ENCODE data around the gene FZD7.

The FZD7 gene

DNA sequence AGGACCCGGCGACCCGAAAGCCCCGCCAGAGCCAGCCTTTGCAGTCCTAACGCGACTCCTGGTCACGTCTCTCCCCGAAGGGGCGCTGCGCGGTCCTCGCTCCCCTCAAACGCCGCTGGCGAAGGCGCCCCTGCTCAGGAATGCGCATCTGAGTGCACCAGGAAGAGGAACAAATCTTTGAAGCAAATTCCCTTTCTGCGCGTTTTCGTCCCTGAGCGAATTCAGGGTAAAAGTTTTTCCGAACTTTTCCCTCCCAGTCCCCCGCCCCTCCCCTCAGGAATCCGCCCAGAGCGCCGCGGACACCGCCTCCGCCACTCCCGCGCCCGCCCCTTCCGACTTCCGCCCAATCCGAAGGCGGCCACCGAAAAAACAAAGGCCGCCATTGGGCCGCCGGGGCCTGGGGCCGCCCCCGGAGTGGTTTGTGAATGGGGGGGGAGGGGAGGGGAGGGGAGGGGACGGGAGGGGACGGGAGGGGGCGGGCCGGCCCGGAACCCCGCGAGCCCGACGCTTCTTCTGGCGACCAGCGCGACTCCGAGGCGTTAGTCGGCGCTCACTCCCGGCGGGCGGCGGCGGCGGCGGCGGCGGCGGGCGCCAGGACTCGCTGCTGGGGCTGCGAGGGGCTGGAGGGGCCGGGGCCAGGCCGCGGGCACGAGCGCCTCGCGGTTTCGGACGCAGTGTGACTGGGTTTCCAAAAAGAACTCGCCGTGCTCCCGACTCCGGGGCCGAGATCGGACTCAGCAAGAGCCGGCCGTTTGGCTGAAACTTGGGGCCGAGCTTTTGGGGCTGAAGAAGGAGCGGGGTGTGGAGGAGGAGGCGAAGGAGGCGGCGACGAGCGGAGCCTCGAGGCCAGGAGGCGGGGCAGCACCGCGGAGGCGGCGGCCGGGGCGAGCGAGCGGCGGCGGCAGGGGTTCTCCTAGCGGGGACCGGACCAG, at the start of gene FZD7:
Gene FZD7, plus strand, starts transcription at position 539 of the 932 bp plus-strand sequence. CDS start 793 bp downstream, outside the sequence.
- peak; percentile 83 for DNase-seq (ENCODE audit: low spot score)

- no peak for DNase-seq (ENCODE audit: low spot score)
These were observed 49.3 kb upstream of the FZD7 start for GRCh38 chr2:201984333-201984732.

GRCh38 chr2:201984800-201985525, 48.7 kb upstream of the FZD7 start:
- no peak for DNase-seq (ENCODE audit: low spot score)

DNA sequence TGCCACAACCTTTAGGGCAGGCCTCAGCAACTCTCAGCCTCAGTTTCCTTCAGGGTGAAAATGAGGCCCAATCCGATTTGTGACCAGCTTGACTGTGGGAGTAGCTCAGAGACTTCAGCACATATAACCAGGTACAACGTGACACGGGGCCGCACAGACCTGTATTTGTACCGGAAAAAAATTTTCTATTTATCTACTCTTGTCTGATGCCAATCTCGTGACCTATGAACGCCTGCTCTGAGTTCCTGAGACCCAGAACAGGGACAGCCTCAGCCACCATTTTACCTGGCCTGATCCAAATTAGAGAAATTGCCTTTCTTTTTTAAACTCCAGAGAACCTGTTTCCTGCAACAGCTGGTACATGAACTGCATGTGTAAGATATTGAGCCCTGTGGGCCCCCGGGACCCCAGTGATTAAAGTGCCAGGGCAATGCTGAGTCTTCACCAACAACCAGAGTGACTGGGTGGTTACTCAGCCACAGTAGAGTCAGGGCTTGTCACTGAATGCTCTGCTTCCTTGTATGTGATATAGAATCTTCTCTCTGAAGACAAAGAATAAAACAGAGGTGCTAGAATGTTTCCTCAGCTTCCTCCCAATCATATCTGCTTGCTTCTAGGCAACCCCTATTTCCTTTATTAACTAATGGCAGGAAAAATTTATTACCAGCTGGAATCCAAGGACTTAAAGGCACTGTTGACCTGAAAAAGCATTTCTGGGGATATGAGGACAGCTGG, 47.8 kb upstream of the FZD7 start:
- no peak for DNase-seq (ENCODE audit: low spot score)

DNA sequence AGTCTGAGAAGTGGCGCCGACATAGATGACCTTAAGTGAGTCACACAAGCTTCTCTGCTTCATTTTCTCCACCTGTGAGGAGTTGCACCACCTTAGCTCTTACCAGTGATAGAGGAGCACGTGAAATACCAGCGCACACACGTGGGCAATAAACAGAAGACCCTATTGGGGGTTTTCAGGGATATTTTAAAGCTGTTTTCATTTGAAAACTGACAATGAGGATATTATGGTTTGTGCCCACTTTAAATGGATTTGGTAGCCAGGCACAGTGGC, 47.3 kb upstream of the FZD7 start:
- DNase-seq (ENCODE audit: low spot score) = no peak

DNA sequence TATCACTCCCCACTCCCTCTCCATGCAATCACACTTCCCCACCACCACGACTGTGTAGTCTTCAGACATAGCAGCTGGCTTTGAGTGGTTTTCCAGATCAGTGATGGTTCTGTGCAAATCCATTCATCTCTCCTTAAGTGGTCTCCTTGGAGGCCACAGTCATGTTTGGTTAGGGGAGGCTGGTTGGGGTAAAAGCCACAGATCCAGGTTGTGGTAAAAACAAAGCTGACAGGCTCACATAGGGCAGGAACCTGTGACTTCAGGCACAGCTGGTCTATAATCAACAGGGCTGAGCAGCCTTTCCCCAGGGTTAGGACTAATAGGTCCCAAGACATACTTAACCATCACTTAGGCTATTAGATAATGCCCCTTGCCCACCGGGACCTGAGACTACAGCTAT, 46.2 kb upstream of the FZD7 start:
- no peak for DNase-seq (ENCODE audit: low spot score)

DNA sequence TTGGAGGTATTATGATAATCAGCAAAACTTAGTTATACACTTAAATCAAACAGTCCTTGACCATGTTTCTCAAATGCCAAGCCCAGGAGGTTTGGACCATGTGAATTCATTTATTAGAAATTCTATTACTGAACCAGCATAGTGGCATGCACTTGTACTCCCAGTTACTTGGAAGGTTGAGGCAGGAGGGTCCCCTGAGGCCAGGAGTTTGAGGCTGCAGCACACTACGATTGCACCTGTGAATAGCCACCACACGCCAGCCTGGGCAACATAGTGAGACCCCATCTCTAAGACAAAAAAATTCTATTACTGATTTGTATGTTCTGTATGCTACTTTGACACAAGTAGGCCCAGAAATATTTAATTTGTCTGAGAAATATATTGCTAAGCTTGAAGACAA, 43.6 kb upstream of the FZD7 start:
- DNase-seq (ENCODE audit: low spot score) = no peak

- no peak for DNase-seq (ENCODE audit: low spot score)
These were observed 40.7 kb upstream of the FZD7 start for GRCh38 chr2:201992960-201993359.

GRCh38 chr2:201994973-201995638, 38.5 kb upstream of the FZD7 start:
- DNase-seq (ENCODE audit: low spot score) = no peak

- no peak for DNase-seq (ENCODE audit: low spot score)
These were observed 37.6 kb upstream of the FZD7 start for GRCh38 chr2:201996006-201996405.

DNA sequence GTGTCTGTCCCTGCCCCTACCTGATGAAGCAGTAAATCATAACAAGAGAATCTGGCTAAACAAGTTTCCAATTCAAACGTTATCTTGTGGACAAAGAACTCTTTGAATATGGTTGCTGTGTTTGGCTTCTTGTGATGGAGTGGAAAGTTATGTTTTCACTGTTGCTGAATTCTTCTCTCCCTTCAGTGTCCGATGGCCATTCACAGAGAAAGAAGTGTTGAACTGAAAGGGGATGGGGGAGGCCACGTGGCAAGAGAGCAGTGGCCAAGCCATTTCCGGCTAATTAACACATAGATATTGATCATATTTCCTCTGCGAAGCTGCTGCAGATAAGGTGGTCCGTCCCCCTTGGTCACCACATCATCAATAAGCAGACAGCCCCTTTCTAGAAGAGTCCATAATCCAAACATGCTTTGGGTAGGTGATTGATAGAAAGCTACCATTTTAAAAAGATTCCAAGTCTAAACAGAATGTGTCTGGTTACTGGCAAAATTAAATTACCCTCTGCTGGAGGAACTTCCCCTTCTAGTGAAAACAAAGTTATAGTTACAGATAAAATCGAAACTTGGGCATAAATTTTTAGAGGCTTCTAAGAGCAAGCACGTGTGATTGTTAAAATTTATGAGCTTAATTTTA, 36.9 kb upstream of the FZD7 start:
- no peak for DNase-seq (ENCODE audit: low spot score)

DNA sequence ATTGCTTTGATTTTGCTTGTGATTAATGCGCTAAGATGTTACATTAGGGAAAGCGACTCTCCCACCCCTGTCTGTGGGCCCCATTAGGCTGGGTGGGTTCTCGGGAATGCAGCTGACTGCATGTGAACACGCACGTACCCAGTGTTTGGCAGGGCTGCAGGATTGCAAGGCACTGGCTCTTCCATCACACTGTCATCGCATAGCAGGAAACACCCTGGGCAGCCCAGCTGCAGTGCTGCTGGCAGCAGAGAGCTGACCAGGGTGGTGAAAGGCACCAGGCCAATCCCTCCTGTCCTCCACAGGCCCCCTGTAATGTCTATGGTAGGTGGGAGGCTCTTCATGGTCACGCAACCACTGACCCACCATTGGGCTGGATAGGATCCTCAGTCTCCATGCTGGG, 34.4 kb upstream of the FZD7 start:
- DNase-seq (ENCODE audit: low spot score) = no peak

DNA sequence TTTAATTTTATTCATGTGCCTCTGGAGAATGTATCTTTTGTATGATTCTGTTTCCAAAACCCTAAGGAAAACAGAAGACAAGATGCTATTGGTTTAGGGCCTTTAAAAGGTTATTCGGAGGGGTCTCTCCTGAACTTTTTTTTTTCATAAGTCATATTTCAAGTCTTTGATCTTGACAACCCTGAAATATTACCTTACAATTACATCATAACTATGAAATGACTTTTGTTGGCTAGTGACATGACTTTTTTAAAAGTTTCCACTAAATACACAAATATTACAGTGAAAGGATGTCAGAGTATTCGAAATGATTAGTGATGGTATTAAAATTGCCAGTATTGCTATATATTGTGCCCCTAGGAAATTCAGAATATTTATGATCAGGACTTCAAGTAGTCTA, 31.8 kb upstream of the FZD7 start:
- peak; percentile 13 for DNase-seq (ENCODE audit: low spot score)

DNA sequence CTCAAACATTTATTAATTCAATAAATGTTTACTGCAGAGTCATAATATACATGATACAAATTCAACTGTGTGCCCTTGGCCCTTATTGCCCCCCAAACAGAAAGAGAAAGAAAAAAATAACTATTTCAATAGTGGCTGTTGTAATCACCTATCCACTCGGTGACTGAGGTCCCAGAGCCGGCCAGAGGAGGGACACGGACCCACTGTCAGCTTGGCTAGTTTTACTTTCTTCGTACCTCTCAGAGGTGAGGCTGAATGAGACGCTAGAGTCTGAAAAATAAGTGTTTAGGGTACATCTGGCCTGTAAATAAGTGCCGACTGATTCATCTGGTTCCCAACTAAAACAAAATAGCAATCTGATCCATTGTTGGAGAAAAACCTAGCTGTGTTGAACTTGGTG, 31.3 kb upstream of the FZD7 start:
- no peak for DNase-seq (ENCODE audit: low spot score)

GRCh38 chr2:202005272-202005887, 28.3 kb upstream of the FZD7 start:
- no peak for DNase-seq (ENCODE audit: low spot score)

DNA sequence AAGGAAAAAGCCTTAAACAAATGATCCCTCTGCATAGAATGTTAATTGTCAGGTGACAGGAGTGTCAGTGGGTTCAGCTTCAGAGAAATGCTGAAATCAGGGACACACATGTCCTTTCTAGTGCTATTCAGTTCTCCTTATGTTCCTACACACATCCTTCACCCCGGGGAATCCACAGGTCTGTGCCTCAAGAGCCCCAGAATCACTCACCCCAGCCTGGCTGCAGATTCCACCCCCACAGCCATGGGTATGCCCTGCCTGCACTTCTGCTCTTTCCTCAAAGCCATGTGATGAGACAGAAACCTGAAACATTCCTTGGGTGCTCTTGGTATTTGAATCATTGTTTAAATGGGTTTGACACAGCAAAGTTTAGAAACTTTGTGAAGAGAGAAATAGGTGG, 27.4 kb upstream of the FZD7 start:
- no peak for DNase-seq (ENCODE audit: low spot score)

DNA sequence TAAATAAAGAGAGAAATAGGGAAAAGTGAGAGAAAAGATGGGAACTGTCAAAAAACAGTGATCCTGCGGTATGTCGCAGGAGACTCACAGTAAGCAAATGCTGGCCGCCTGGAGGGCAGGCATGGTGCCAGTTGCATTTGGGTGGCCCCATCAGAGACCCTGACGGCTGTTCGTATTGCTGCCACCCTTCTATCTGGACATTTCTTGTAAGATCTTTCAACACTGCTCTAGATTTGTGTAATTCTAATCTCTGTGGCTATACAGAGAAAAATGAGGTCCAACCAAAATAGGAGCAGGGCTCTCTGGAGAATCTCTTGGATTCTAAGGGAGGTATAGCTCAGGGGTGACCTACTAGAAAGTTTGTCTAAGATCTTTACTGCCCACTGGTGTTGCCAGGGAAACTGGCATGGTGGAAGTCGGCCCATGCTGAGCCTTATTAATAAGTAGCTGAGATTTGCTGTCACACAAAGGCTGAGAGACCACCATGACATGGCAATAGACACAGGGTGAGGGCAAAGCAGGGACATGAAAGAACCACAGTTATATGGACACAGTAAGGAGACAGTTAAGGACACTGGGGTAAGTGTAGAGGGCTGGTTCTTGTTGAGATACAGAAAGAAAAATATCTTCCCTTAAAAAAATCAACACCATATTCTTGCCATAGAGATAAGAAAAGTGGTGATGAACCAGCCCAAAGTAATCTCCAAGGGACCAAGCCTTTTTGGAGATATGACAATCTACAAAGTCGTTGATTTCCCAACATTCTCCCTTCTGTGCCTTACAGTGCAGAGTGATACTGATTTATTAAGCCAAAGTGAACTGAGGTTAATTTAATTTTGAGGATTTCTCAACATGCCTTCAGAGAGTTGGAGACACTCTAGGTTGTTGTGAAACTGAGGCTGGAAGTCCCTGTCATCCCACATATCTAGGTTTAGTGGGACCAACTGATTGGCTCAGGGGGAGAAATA, 26.4 kb upstream of the FZD7 start:
- DNase-seq (ENCODE audit: low spot score) = no peak

- no peak for DNase-seq (ENCODE audit: low spot score)
These were observed 25.7 kb upstream of the FZD7 start for GRCh38 chr2:202007983-202008354.

DNA sequence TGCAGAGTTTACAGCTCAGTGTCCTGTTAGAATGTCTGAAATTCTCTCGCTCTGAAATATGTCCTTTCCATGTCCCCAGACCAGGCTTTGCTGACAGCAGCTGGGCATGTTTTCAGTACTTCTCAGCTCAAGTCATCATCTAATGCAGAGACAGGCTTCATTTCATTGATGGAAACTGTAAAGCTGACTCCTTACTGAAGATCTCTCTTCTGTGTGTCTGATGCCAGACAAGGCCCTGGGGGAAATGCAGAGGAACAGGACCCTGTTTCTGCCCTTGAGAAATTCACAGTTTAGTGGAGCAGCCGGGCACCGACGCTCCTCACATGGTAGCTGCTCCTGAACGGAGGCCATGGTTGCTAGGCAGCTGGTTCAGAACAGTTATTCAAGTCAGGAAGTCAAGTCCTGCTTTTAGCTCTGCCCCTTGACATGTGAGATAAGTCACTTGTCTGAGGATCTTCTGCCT, 24.6 kb upstream of the FZD7 start:
- no peak for DNase-seq (ENCODE audit: low spot score)

DNA sequence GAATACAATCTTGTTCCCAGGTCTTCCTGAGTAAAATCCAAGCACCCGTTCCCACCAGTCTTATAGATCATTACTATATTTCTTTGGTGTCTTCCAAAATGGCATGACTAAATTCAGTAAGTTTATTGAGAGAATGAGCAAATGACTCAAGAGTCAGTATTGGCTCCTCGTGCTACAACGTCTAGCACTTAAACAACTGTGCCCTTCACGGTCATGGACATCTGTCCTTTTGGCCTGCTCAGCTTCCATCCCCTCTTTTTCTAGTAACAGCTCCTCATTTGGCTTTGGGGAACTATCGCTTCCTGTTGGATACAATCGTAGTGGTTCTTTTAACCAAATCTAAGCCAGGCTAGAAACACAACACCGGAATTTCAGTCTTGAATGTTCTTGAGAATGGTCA, 24.1 kb upstream of the FZD7 start:
- DNase-seq (ENCODE audit: low spot score) = no peak
